WERI-Rb-1 (cell line): ENCODE measurements around the gene C19orf81.

Experiments used
- DNase-seq: peaks from one replicate; pipeline ENCODE4 v3.0.0-alpha.2; 2020
- H3K27ac ChIP-seq: fragments of 250-450 bp; sonication (Bioruptor Pico); 2 replicates; pipeline ENCODE4 v1.5.1; 2020; ENCODE audit warnings: mild to moderate bottlenecking, moderate library complexity
- H3K27me3 ChIP-seq: fragments of 250-450 bp; sonication (Bioruptor Pico); 2 replicates; pipeline ENCODE4 v1.5.1; 2021; ENCODE audit warnings: mild to moderate bottlenecking, low read depth, moderate library complexity; ENCODE audit not compliant: insufficient read depth, severe bottlenecking
- H3K36me3 ChIP-seq: fragments of 250-450 bp; sonication (Bioruptor Pico); 2 replicates; pipeline ENCODE4 v1.5.1; 2020; ENCODE audit warnings: mild to moderate bottlenecking, moderate library complexity
- H3K4me3 ChIP-seq: 2 replicates; pipeline ENCODE4 v1.5.1; 2011; ENCODE audit warnings: low read depth, mild to moderate bottlenecking, control low read depth, low read length
- H3K9me3 ChIP-seq: fragments of 250-450 bp; sonication (Bioruptor Pico); 2 replicates; pipeline ENCODE4 v1.5.1; 2021; ENCODE audit warnings: mild to moderate bottlenecking, moderate library complexity; ENCODE audit not compliant: severe bottlenecking
- CTCF ChIP-seq: IDR thresholded peaks from 2 replicates; pipeline ENCODE4 v1.5.1; 2011; ENCODE audit warnings: low read depth, mild to moderate bottlenecking, control low read depth, inconsistent platforms, low read length

Gene C19orf81

GRCh38 chr19:50624949-50625600 lies 24.2 kb upstream of the C19orf81 start:
- DNase-seq = no peak
- Histone ChIP-seq H3K4me3 (no peak overlapping the region), H3K9me3 (no peaks in the 10 kb centered on the region), H3K27ac (no peak overlapping the region), H3K27me3 (no peaks in the 10 kb centered on the region), H3K36me3 (no peaks in the 10 kb centered on the region)
- no peak for TF ChIP-seq CTCF

- no peak for TF ChIP-seq CTCF
- no peak overlapping the region for H3K4me3 ChIP-seq
- no peaks in the 10 kb centered on the region for H3K9me3 ChIP-seq
- DNase-seq = no peak
- H3K36me3 ChIP-seq = no peaks in the 10 kb centered on the region
- H3K27ac ChIP-seq = no peak overlapping the region
- H3K27me3 ChIP-seq = no peaks in the 10 kb centered on the region
Observed at GRCh38 chr19:50626011-50626410, 23.2 kb upstream of the C19orf81 start.

- no peak for DNase-seq
- Histone ChIP-seq H3K4me3 (no peak overlapping the region), H3K9me3 (no peaks in the 10 kb centered on the region), H3K27me3 (no peaks in the 10 kb centered on the region), H3K36me3 (no peaks in the 10 kb centered on the region), H3K27ac (no peak overlapping the region)
- no peak for TF ChIP-seq CTCF
Observed at GRCh38 chr19:50626795-50627194, 22.4 kb upstream of the C19orf81 start.

GRCh38 chr19:50628146-50628545 lies 21.1 kb upstream of the C19orf81 start:
- TF ChIP-seq CTCF = no peak
- no peaks in the 10 kb centered on the region for H3K36me3 ChIP-seq
- no peak for DNase-seq

GRCh38 chr19:50628551-50628950 lies 20.7 kb upstream of the C19orf81 start:
- H3K4me3 ChIP-seq = no peak overlapping the region
- no peak for TF ChIP-seq CTCF

More at GRCh38 chr19:50628146-50628545, 21.1 kb upstream of the C19orf81 start:
- Histone ChIP-seq H3K9me3 (no peaks in the 10 kb centered on the region), H3K27me3 (no peaks in the 10 kb centered on the region), H3K27ac (no peak overlapping the region), H3K4me3 (no peak overlapping the region)

GRCh38 chr19:50629194-50629593 lies 20.1 kb upstream of the C19orf81 start:
- no peak overlapping the region for H3K4me3 ChIP-seq
- no peaks in the 10 kb centered on the region for H3K36me3 ChIP-seq
- no peak overlapping the region for H3K27ac ChIP-seq
- peaks cover 2% of the 10 kb centered on the region for H3K9me3 ChIP-seq
- no peak for DNase-seq
- no peaks in the 10 kb centered on the region for H3K27me3 ChIP-seq
- TF ChIP-seq CTCF = no peak

More at GRCh38 chr19:50628551-50628950, 20.7 kb upstream of the C19orf81 start:
- DNase-seq = no peak
- Histone ChIP-seq H3K36me3 (no peaks in the 10 kb centered on the region), H3K9me3 (no peaks in the 10 kb centered on the region), H3K27me3 (no peaks in the 10 kb centered on the region), H3K27ac (no peak overlapping the region)
